HEK293T (cell line): Measurements from ENCODE around the gene PREP.
"Not testable (repeated sequence)": the region's sequence is repeated elsewhere in the genome, so short reads cannot be mapped to it uniquely, and the experiment has no call there.

ENCODE experiments used
- BHLHE40 ChIP-seq: fragments of 450-650 bp; IDR thresholded peaks from 2 replicates; pipeline ENCODE4 v1.6.1; 2016; ENCODE audit warnings: mild to moderate bottlenecking, moderate library complexity, borderline replicate concordance
- ELF4 ChIP-seq: fragments of 450-650 bp; IDR thresholded peaks from 2 replicates; pipeline ENCODE4 v1.6.1; 2017; ENCODE audit warnings: antibody characterized with exemption
- FOXA1 ChIP-seq: fragments of 450-650 bp; IDR thresholded peaks from 2 replicates; pipeline ENCODE4 v1.6.1; 2016; ENCODE audit warnings: mild to moderate bottlenecking
- FOXM1 ChIP-seq: fragments of 450-650 bp; IDR thresholded peaks from 2 replicates; pipeline ENCODE4 v1.6.1; 2017; ENCODE audit warnings: mild to moderate bottlenecking, borderline replicate concordance
- HDGF ChIP-seq: fragments of 450-650 bp; IDR thresholded peaks from 2 replicates; pipeline ENCODE4 v1.6.1; 2017; ENCODE audit warnings: antibody characterized with exemption, borderline replicate concordance
- PKNOX1 ChIP-seq: fragments of 450-650 bp; IDR thresholded peaks from 2 replicates; pipeline ENCODE4 v1.6.1; 2016
- SP1 ChIP-seq: fragments of 450-650 bp; IDR thresholded peaks from 2 replicates; pipeline ENCODE4 v1.6.1; 2017
- SUZ12 ChIP-seq: fragments of 450-650 bp; IDR thresholded peaks from 2 replicates; pipeline ENCODE4 v1.6.1; 2016; ENCODE audit warnings: mild to moderate bottlenecking
- TARDBP ChIP-seq: fragments of 450-650 bp; IDR thresholded peaks from 2 replicates; pipeline ENCODE4 v1.6.1; 2016

GRCh38 chr6:105416971-105417370 is 14.1 kb upstream of the PREP start:
- TF ChIP-seq ELF4, SP1, HDGF, PKNOX1, SUZ12, TARDBP, FOXM1, BHLHE40, FOXA1: not testable (repeated sequence)
